ENCODE measurements around the gene RAX2. TPM values are rescaled to one million over a fixed set of nuclear protein-coding genes. Genes with fewer than 3 reads are reported as not detected.

RAX2 gene
- total and polyA plus RNA-seq, 2 of the 13 experiments (the other 11 are each of a cell fraction or from before 2014, with no cell fraction given): not detected

DNA sequence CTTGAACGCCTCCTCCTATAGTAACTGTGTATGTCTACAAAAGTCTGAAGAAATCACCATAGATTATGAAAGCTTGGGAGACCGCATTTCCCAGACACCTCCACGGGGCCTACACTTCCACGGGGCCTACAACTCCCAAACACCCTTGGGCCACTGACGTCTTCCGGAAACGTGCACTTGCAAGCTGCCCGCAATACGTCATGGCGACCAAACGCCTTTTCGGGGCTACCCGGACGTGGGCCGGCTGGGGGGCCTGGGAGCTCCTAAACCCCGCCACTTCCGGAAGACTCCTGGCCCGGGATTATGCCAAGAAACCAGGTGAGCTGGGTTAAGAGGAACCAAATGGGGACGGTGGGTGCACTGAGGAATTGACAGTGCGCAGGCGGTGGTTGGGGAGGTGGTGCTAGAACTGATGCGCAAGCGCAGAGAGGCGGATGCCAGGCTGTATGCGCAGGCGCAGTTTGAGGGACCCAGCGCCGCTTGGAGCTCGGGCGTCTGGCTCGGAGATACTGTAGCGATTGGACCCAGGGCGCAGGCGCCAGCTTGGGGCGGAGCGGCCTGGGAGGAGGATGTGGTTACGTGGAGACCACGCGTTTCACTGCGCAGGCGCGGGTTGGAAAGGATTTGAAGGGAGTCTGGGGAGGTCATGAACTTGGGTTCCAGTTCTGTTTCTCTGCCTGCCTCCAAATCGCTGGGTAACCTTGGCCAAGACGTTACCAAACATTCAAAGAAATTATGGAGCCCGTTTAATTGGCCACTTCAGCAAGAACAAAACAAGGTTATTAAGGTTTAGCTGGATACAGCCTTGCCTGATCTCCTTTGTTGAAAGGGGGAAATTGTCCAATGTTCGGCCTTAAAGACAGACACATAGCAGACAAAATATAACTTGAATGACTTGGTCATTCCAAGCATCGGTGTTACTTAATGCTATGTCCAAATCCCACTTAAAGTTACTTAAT lies 9.2 kb downstream of the RAX2 start, which contains the start of gene MRPL54 (continued):
- TF ChIP-seq, protein P1, sequence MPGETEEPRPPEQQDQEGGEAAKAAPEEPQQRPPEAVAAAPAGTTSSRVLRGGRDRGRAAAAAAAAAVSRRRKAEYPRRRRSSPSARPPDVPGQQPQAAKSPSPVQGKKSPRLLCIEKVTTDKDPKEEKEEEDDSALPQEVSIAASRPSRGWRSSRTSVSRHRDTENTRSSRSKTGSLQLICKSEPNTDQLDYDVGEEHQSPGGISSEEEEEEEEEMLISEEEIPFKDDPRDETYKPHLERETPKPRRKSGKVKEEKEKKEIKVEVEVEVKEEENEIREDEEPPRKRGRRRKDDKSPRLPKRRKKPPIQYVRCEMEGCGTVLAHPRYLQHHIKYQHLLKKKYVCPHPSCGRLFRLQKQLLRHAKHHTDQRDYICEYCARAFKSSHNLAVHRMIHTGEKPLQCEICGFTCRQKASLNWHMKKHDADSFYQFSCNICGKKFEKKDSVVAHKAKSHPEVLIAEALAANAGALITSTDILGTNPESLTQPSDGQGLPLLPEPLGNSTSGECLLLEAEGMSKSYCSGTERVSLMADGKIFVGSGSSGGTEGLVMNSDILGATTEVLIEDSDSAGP (CRISPR knock-in tag; IDR thresholded peaks at IDR 0.05; ENCODE audit: borderline replicate concordance): peak; percentile 66; the same call in 1 of the 2 replicates
- TF ChIP-seq ZNF430 (CRISPR knock-in tag; IDR thresholded peaks at IDR 0.05): 0 out of 2 replicates have a peak, but pooled peaks have one; percentile 22
- peak; percentile 48; the same call in 1 of the 2 replicates for TF ChIP-seq KDM2A (CRISPR knock-in tag; IDR thresholded peaks at IDR 0.05; ENCODE audit: borderline replicate concordance, low read depth)
- TF ChIP-seq MXI1 (IDR thresholded peaks at IDR 0.05; ENCODE audit: borderline replicate concordance, low read depth, low read length): peak; percentile 56; the same call in 1 of the 3 replicates
- TF ChIP-seq, protein P2, sequence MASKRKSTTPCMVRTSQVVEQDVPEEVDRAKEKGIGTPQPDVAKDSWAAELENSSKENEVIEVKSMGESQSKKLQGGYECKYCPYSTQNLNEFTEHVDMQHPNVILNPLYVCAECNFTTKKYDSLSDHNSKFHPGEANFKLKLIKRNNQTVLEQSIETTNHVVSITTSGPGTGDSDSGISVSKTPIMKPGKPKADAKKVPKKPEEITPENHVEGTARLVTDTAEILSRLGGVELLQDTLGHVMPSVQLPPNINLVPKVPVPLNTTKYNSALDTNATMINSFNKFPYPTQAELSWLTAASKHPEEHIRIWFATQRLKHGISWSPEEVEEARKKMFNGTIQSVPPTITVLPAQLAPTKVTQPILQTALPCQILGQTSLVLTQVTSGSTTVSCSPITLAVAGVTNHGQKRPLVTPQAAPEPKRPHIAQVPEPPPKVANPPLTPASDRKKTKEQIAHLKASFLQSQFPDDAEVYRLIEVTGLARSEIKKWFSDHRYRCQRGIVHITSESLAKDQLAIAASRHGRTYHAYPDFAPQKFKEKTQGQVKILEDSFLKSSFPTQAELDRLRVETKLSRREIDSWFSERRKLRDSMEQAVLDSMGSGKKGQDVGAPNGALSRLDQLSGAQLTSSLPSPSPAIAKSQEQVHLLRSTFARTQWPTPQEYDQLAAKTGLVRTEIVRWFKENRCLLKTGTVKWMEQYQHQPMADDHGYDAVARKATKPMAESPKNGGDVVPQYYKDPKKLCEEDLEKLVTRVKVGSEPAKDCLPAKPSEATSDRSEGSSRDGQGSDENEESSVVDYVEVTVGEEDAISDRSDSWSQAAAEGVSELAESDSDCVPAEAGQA (IDR thresholded peaks at IDR 0.05; ENCODE audit: low read depth): peak; percentile 96
- TF ChIP-seq, protein P2 (CRISPR knock-in tag; IDR thresholded peaks at IDR 0.05; ENCODE audit: borderline replicate concordance): no peak
- TF ChIP-seq CHD4 (IDR thresholded peaks at IDR 0.05; ENCODE audit: borderline replicate concordance, low read length): no peak
- TF ChIP-seq NPAS2 (CRISPR knock-in tag; IDR thresholded peaks at IDR 0.05; ENCODE audit: borderline replicate concordance): no peak
- TF ChIP-seq, protein P3, sequence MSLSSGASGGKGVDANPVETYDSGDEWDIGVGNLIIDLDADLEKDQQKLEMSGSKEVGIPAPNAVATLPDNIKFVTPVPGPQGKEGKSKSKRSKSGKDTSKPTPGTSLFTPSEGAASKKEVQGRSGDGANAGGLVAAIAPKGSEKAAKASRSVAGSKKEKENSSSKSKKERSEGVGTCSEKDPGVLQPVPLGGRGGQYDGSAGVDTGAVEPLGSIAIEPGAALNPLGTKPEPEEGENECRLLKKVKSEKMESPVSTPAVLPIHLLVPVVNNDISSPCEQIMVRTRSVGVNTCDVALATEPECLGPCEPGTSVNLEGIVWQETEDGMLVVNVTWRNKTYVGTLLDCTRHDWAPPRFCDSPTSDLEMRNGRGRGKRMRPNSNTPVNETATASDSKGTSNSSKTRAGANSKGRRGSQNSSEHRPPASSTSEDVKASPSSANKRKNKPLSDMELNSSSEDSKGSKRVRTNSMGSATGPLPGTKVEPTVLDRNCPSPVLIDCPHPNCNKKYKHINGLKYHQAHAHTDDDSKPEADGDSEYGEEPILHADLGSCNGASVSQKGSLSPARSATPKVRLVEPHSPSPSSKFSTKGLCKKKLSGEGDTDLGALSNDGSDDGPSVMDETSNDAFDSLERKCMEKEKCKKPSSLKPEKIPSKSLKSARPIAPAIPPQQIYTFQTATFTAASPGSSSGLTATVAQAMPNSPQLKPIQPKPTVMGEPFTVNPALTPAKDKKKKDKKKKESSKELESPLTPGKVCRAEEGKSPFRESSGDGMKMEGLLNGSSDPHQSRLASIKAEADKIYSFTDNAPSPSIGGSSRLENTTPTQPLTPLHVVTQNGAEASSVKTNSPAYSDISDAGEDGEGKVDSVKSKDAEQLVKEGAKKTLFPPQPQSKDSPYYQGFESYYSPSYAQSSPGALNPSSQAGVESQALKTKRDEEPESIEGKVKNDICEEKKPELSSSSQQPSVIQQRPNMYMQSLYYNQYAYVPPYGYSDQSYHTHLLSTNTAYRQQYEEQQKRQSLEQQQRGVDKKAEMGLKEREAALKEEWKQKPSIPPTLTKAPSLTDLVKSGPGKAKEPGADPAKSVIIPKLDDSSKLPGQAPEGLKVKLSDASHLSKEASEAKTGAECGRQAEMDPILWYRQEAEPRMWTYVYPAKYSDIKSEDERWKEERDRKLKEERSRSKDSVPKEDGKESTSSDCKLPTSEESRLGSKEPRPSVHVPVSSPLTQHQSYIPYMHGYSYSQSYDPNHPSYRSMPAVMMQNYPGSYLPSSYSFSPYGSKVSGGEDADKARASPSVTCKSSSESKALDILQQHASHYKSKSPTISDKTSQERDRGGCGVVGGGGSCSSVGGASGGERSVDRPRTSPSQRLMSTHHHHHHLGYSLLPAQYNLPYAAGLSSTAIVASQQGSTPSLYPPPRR (CRISPR knock-in tag; IDR thresholded peaks at IDR 0.05; ENCODE audit: borderline replicate concordance): no peak
- peak; percentile 52; the same call in 1 of the 2 replicates for TF ChIP-seq ZNF44 (CRISPR knock-in tag; IDR thresholded peaks at IDR 0.05)
- TF ChIP-seq JARID2 (CRISPR knock-in tag; IDR thresholded peaks at IDR 0.05; ENCODE audit: insufficient replicate concordance): no peak
- no peak for TF ChIP-seq ZNF180 (CRISPR knock-in tag; IDR thresholded peaks at IDR 0.05; ENCODE audit: borderline replicate concordance, low read depth)
